HUES48 (cell line): Measurements from ENCODE around the gene JMJD4.
A peak's percentile ranks its signal among the peaks of the same experiment; 100 is the strongest.

Experiments
- H3K27ac ChIP-seq: one replicate; pipeline ENCODE4 v1.7.0; 2013; ENCODE audit warnings: low read depth, low read length, inconsistent platforms
- H3K27me3 ChIP-seq: 2 replicates; pipeline ENCODE4 v1.6.1; 2013; ENCODE audit warnings: mild to moderate bottlenecking, low read length; ENCODE audit not compliant: control insufficient read depth, insufficient read depth
- H3K36me3 ChIP-seq: 2 replicates; pipeline ENCODE4 v1.6.1; 2013; ENCODE audit warnings: low read length; ENCODE audit not compliant: control insufficient read depth, insufficient read depth
- H3K4me1 ChIP-seq: 2 replicates; pipeline ENCODE4 v1.6.1; 2013; ENCODE audit warnings: mild to moderate bottlenecking, low read length; ENCODE audit not compliant: control insufficient read depth, insufficient read depth
- H3K4me3 ChIP-seq: 2 replicates; pipeline ENCODE4 v1.5.1; 2013; ENCODE audit warnings: mild to moderate bottlenecking, low read depth, low read length
- H3K9ac ChIP-seq: 2 replicates; pipeline ENCODE4 v1.6.1; 2013; ENCODE audit warnings: mild to moderate bottlenecking, low read depth, low read length, moderate library complexity
- H3K9me3 ChIP-seq: 2 replicates; pipeline ENCODE4 v1.6.1; 2013; ENCODE audit warnings: low read length; ENCODE audit not compliant: control insufficient read depth, insufficient read depth

The JMJD4 gene

GRCh38 chr1:227729881-227730629, 5.0 kb downstream of the JMJD4 start:
- Histone ChIP-seq H3K36me3 (peaks cover 30% of the 10 kb centered on the region), H3K27ac (peak overlapping the region; percentile 42), H3K4me1 (peaks cover 6% of the 10 kb centered on the region), H3K9ac (no peak overlapping the region), H3K9me3 (no peaks in the 10 kb centered on the region; the same call in 1 of the 2 replicates), H3K27me3 (no peaks in the 10 kb centered on the region), H3K4me3 (no peak overlapping the region)

DNA sequence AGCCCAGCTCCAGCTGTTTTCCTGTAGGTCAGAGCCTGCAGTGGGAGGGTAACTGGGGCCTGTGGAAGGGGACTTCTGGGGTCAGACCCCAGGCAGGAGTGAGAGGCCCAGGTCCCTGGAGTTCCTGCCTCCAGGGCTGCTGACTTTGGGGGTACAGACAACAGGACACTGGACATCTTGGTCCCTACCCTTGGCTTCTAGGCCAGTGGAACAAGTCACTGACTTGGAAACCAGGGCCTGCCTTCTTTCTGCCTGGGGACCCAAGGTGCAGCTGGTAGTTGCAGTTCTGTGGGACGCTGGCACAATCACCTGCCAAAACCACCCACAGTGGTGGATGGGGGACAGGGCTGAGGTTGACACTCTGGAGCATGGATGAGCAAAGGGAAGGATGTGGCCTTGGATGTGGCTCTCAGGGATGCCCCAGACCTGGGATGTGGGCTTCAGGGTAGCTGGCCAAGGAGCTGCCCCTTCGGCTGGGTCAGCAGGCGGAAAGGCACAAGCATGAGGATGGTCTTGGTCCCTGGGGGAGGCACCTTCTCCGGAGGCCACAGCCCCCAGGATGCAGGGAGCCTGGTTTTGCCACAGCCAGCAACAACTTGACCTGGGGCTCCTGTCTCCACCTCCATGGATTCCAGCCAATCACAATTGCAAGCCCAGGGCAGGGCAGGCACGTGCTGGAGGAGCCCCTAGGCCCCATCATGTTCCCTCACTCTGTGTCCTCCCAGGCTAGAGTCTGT, 5.8 kb downstream of the JMJD4 start:
- Histone ChIP-seq H3K4me1 (peaks cover 6% of the 10 kb centered on the region), H3K4me3 (peak overlapping the region; percentile 77), H3K9ac (no peak overlapping the region), H3K27ac (no peak overlapping the region), H3K36me3 (peaks cover 30% of the 10 kb centered on the region), H3K27me3 (no peaks in the 10 kb centered on the region), H3K9me3 (peaks cover 4% of the 10 kb centered on the region)

GRCh38 chr1:227728892-227729143, 6.3 kb downstream of the JMJD4 start:
- Histone ChIP-seq H3K27ac (no peak overlapping the region), H3K36me3 (peaks cover 30% of the 10 kb centered on the region), H3K9ac (peak overlapping the region; percentile 57), H3K4me3 (peak overlapping the region; percentile 77), H3K4me1 (peaks cover 6% of the 10 kb centered on the region), H3K27me3 (no peaks in the 10 kb centered on the region), H3K9me3 (peaks cover 9% of the 10 kb centered on the region)

- Histone ChIP-seq H3K27me3 (no peaks in the 10 kb centered on the region), H3K9ac (peak overlapping the region; percentile 57), H3K27ac (peak overlapping the region; percentile 64), H3K9me3 (peaks cover 14% of the 10 kb centered on the region), H3K36me3 (peaks cover 25% of the 10 kb centered on the region), H3K4me3 (peak overlapping the region; percentile 77), H3K4me1 (peaks cover 6% of the 10 kb centered on the region)
Observed at GRCh38 chr1:227728059-227728891, 6.8 kb downstream of the JMJD4 start.

DNA sequence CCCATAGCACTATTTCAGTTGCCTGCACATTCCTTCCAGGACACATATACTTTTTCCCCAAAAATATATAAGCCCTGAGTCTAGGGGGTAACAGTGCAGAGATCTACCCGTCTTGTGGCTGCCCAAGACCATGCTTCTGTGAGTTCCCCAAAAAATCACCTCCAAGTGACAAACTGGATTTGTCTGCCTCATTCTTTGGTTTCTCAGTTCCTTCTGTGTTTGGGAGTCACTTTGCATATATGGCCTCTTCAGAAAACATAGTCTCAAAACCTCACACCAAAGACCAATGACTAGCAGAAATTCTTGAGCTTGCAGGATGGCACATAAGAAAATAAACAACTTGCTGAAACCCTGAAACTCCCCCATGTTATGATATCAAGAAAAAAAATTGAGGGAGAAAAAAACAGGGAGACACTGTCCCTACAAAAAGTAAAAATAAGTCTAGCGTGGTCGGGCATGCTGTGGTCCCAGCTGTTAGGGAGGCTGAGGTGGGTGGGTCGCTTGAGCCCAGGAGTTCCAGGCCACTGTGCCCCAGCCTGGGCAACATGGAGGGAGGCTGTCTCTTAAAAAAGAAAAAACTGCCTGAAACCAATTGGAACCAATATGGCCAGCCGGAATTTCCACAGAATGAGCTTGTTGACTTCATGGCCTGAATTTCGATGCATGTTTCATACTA, 8.0 kb downstream of the JMJD4 start:
- Histone ChIP-seq H3K27ac (no peak overlapping the region), H3K9ac (no peak overlapping the region), H3K9me3 (peaks cover 20% of the 10 kb centered on the region), H3K36me3 (peaks cover 12% of the 10 kb centered on the region), H3K4me1 (peaks cover 6% of the 10 kb centered on the region), H3K27me3 (no peaks in the 10 kb centered on the region), H3K4me3 (no peak overlapping the region)

DNA sequence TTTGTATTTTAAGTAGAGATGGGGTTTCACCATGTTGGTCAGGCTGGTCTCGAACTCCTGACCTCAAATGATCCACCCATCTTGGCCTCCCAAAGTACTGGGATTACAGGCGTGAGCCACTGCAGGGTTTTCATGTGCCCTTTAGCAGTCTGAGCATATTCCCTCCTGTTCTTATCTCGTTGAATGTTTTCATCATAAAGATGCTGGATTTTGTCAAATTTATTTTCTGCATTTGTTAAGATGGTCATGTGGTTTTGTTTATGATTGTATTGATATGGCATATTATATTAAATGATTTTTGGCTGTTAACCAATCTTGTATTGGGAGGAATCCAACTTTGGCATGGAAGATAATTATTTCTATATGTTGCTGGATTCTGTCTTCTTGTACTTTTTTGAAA, 8.8 kb downstream of the JMJD4 start:
- peaks cover 6% of the 10 kb centered on the region for H3K4me1 ChIP-seq
- H3K27ac ChIP-seq, result no peak overlapping the region
- H3K4me3 ChIP-seq, result no peak overlapping the region
- no peaks in the 10 kb centered on the region for H3K27me3 ChIP-seq
- H3K36me3 ChIP-seq, result peaks cover 5% of the 10 kb centered on the region; the same call in 1 of the 2 replicates
- H3K9ac ChIP-seq, result no peak overlapping the region
- peaks cover 27% of the 10 kb centered on the region for H3K9me3 ChIP-seq

- H3K4me3 ChIP-seq, result no peak overlapping the region
- peaks cover 40% of the 10 kb centered on the region for H3K9me3 ChIP-seq
- no peaks in the 10 kb centered on the region for H3K27me3 ChIP-seq
- no peaks in the 10 kb centered on the region for H3K36me3 ChIP-seq
- H3K27ac ChIP-seq, result no peak overlapping the region
- no peak overlapping the region for H3K9ac ChIP-seq
- H3K4me1 ChIP-seq, result peaks cover 4% of the 10 kb centered on the region
Observed at GRCh38 chr1:227725046-227725445, 10.1 kb downstream of the JMJD4 start.

DNA sequence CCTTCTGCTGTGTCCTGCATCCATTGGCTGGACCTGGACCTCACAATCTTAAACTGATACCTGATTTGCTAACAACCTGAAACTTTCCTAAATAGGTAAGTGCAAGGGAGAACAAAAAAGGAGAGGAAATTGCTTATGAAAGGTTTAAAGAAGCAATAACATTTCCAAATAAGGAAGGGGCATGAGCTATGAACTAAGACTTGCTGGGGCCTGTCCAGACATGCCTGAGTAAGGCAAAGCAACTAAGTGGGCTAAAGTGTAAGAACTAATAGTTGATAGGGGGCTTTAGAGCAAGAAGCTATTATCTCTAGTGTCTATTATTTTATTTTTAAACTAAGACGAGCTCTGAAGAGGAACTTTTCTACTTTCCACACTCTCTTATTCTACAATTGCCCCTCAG, 11.6 kb downstream of the JMJD4 start:
- Histone ChIP-seq H3K9ac (no peak overlapping the region), H3K27ac (no peak overlapping the region), H3K27me3 (no peaks in the 10 kb centered on the region), H3K4me3 (no peak overlapping the region), H3K36me3 (no peaks in the 10 kb centered on the region), H3K4me1 (no peaks in the 10 kb centered on the region), H3K9me3 (peaks cover 52% of the 10 kb centered on the region)

DNA sequence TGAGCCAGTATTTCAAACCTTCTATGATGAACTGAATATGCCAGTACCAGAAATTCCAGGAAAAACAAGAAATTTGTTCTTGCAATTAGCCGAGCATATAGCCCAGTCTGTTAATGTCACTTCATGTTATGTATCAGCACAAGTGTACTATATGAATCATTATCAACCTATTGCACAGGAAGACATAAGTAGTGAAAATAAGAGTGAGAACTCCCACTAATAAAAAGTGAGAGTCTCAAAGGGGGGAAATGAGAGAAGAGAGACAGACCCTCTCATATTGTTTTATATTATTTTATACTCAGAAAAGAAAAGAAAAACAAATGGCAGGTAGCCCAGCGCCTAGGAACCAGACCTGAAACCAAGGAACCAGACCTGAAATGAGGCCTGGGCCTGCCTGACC, 16.2 kb downstream of the JMJD4 start:
- Histone ChIP-seq H3K4me1 (no peaks in the 10 kb centered on the region), H3K9me3 (peaks cover 61% of the 10 kb centered on the region), H3K27ac (no peak overlapping the region), H3K27me3 (no peaks in the 10 kb centered on the region), H3K4me3 (no peak overlapping the region), H3K9ac (no peak overlapping the region), H3K36me3 (no peaks in the 10 kb centered on the region)

DNA sequence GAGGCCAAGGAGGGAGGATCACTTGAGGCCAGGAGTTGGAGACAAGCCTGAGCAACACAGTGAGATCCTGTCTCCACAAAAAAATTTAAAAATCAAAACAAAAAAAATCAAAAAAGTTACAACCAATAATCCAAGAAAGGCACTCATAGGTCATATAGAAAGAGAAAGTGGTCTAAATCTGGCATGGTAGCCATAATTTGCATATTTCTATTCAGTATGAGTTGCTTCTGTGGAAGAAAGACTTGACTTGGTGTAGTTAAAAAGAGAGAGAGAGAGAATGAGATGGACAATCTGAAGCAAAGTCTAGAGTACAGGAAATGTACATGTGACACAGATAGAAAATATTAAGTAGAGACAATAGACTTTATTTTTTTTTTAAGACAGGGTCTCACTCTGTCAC, 22.5 kb downstream of the JMJD4 start:
- Histone ChIP-seq H3K36me3 (no peaks in the 10 kb centered on the region), H3K9me3 (peaks cover 46% of the 10 kb centered on the region), H3K4me1 (no peaks in the 10 kb centered on the region), H3K4me3 (no peak overlapping the region), H3K27me3 (no peaks in the 10 kb centered on the region), H3K27ac (no peak overlapping the region), H3K9ac (no peak overlapping the region)
